Thyroid gland (tissue), 4 donors: ENCODE measurements around the gene ATF6.

Experiments
- CTCF ChIP-seq, 6 experiments: fragments of 200-600 bp in 3 of 6; fragments of 450-650 bp in 3 of 6; sonication (generic) in 3 of 6; IDR thresholded peaks; one replicate each; pipeline ENCODE4 v1.5.1; 2016 to 2019; ENCODE audit warnings: antibody characterized with exemption in 6 of 6, mild to moderate bottlenecking in 2 of 6, inconsistent platforms in 1 of 6, moderate library complexity in 1 of 6
- POLR2A ChIP-seq, 2 donors: fragments of 450-650 bp; IDR thresholded peaks; one replicate each; pipeline ENCODE4 v1.6.1; 2017; ENCODE audit warnings: antibody characterized with exemption in 2 of 2, mild to moderate bottlenecking in 2 of 2, moderate library complexity in 1 of 2

- TF ChIP-seq CTCF (IDR thresholded peaks at IDR 0.05) (no peak), POLR2A (IDR thresholded peaks at IDR 0.05) (no peak)
Observed at GRCh38 chr1:161866241-161866640, 100.1 kb downstream of the ATF6 start.
